Measurements from ENCODE around the gene PRXL2A. TPM values are rescaled to one million over a fixed set of nuclear protein-coding genes. Genes with fewer than 3 reads are reported as not detected.
A peak's percentile ranks its signal among the peaks of the same experiment; 100 is the strongest.
"Not testable (repeated sequence)": the region's sequence is repeated elsewhere in the genome, so short reads cannot be mapped to it uniquely, and the experiment has no call there.

The PRXL2A gene, protein sequence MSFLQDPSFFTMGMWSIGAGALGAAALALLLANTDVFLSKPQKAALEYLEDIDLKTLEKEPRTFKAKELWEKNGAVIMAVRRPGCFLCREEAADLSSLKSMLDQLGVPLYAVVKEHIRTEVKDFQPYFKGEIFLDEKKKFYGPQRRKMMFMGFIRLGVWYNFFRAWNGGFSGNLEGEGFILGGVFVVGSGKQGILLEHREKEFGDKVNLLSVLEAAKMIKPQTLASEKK
- total RNA-seq (2014; rRNA removed; shearing (Covaris generic); ENCODE audit: low replicate concordance): 71.9 and 92.2 TPM in 2 replicates

DNA sequence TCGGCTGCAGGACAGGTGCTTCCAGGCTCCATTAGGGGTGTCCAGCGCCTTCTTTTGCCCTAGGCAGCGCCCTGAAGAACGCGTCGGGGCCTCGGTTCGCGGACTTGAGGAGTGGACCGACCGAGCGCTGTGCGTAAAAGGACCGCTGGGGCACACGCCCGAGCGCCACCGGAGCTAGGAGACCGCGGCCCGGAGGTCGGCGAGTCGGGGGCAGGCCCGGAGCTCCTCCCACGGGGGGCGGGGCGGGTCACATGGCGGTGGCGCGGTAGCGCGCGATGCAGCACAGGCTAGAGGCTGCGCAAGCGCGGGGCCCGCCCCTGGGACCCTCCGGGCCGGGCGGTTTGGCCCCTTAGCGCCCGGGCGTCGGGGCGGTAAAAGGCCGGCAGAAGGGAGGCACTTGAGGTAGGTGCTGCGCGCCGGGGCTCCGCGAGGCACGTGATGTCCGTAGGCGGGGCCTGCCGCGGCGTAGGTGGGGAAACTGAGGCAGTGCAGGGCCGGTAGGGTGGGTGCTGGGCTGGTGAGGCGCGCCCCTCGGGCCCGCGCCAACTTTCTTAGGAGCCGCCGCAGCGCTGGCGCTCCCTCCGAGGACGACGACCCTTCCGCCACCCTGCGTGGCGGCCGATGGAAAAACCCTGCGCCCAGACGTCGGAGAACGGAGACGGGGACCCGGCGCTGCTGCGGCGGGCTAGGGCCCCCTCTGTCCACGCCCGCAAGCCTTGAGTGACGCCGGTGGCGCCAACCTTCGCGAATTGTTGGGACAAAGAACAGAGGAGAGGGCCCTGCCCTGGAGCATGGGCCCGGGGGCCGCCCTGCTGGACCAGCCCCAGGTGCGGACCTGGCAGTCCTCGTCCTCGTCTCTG lies at the start of gene PRXL2A:
TSS of gene PRXL2A (plus strand) at position 310 of the 860 bp plus-strand sequence. CDS start 11,917 bp downstream, outside the sequence.
- in situ Hi-C loops (cut with HindIII; ENCODE audit: low pct_unique_long_range_greater_than_20kb, low sequenced_read_pairs): no loop called here
- DNase-seq (ENCODE audit: low read depth): peak; percentile 77

DNA sequence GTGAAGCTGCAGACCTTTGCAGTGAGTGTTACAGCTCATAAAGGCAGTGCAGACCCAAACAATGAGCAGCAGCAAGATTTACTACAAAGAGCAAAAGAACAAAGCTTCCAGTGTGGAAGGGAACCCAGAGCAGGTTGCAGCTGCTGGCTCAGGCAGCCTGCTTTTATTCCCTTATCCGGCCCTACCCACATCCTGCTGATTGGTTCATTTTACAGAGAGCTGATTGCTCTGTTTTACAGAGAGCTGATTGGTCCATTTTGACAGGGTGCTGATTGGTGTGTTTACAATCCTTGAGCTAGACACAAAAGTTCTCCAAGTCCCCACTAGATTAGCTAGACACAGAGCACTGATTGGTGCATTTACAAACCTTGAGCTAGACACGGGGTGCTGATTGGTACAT lies 49.4 kb upstream of the PRXL2A start:
- DNase-seq (ENCODE audit: low read depth); in situ Hi-C loops (cut with HindIII; ENCODE audit: low pct_unique_long_range_greater_than_20kb, low sequenced_read_pairs): not testable (repeated sequence)

GRCh38 chr10:80359644-80360043 lies 48.7 kb upstream of the PRXL2A start:
- DNase-seq (ENCODE audit: low read depth): no peak
- in situ Hi-C loops (cut with HindIII; ENCODE audit: low pct_unique_long_range_greater_than_20kb, low sequenced_read_pairs): no loop called here

DNA sequence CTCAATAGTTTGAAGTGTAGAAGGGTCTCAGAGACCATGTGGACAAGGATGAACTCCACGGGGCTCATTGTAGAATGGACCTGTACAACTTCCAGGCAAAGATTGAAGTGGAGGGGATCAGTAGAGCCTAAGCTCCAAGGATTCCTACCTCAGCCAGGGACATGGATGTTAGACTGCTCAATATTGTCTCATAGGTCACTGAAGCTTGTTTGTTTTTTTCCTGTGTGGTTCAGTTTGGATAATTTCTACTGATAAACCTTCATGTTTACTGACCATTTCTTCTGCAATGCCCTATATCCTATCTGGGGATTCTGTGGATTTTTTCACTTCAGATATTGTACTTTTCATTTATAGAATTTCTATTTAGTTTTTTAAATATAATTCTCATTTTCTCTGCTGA lies 42.8 kb upstream of the PRXL2A start:
- DNase-seq (ENCODE audit: low read depth): no peak
- in situ Hi-C loops (cut with HindIII; ENCODE audit: low pct_unique_long_range_greater_than_20kb, low sequenced_read_pairs): no loop called here

- in situ Hi-C loops (cut with HindIII; ENCODE audit: low pct_unique_long_range_greater_than_20kb, low sequenced_read_pairs): no loop called here
These were observed 36.9 kb upstream of the PRXL2A start for GRCh38 chr10:80371467-80371866.

GRCh38 chr10:80372675-80373074 lies 35.7 kb upstream of the PRXL2A start:
- in situ Hi-C loops (cut with HindIII; ENCODE audit: low pct_unique_long_range_greater_than_20kb, low sequenced_read_pairs): no loop called here
- DNase-seq (ENCODE audit: low read depth): no peak

More at GRCh38 chr10:80371467-80371866, 36.9 kb upstream of the PRXL2A start:
- DNase-seq (ENCODE audit: low read depth): no peak

- in situ Hi-C loops (cut with HindIII; ENCODE audit: low pct_unique_long_range_greater_than_20kb, low sequenced_read_pairs): no loop called here
- DNase-seq (ENCODE audit: low read depth): no peak
These were observed 34.8 kb upstream of the PRXL2A start for GRCh38 chr10:80373502-80373901.

DNA sequence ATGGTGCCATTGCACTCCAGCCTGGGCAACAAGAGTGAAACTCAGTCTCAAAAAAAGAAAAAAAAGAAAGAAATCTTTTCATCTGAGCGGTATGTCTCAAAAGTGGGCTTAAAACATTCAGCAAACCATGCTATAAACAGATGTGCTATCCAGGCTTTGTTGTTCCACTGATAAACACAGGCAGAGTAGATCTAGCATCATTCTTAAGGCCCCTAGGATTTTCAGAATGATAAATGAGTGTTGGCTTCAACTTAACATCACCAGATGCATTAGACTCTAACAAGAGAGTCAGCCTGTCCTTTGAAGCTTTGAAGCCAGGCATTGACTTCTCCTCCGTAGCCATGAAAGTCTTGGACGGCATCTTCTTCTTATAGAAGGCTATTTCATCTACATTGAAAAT lies 28.6 kb upstream of the PRXL2A start:
- in situ Hi-C loops (cut with HindIII; ENCODE audit: low pct_unique_long_range_greater_than_20kb, low sequenced_read_pairs): no loop called here
- no peak for DNase-seq (ENCODE audit: low read depth)

- in situ Hi-C loops (cut with HindIII; ENCODE audit: low pct_unique_long_range_greater_than_20kb, low sequenced_read_pairs): no loop called here
- no peak for DNase-seq (ENCODE audit: low read depth)
These were observed 28.2 kb upstream of the PRXL2A start for GRCh38 chr10:80380185-80380584.

GRCh38 chr10:80382989-80383388 lies 25.4 kb upstream of the PRXL2A start:
- in situ Hi-C loops (cut with HindIII; ENCODE audit: low pct_unique_long_range_greater_than_20kb, low sequenced_read_pairs): no loop called here
- DNase-seq (ENCODE audit: low read depth): peak; percentile 45

DNA sequence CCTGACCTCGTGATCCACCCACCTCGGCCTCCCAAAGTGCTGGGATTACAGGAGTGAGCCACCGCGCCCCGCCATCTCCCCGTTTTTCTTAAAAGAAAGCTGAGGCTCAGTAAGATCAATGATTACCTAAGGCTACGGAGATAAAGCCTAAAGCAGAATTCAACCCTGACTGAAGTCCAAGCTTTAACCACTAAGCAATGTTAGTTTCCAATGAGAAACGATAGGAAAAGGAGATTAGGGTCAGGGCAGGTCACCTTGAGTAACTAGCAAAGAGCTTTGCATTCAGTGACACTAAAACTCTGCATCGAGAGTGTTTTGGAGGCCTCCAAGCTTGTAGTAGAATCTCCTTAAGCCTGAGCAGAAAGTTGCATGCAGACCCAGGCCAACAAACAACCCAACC lies 17.6 kb upstream of the PRXL2A start:
- in situ Hi-C loops (cut with HindIII; ENCODE audit: low pct_unique_long_range_greater_than_20kb, low sequenced_read_pairs): no loop called here
- no peak for DNase-seq (ENCODE audit: low read depth)

DNA sequence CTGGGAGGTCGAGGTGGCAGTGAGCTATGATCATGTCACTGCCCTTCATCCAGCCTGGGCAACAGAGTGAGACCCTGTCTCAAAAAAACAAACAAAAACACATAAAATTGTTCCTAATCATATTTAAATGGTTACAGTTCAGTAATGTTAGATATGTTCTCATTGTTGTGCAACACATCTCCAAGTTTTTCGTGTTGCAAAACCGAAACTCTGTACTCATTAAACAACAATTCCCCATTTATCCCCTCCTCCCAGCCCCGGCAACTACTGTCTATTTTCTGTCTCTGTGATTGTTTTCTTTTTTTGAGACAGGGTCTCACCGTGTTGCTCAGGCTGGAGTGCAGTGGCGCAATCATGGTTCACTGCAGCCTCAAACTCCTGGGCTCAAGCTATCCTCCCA lies 16.1 kb upstream of the PRXL2A start:
- in situ Hi-C loops (cut with HindIII; ENCODE audit: low pct_unique_long_range_greater_than_20kb, low sequenced_read_pairs): no loop called here
- DNase-seq (ENCODE audit: low read depth): no peak

DNA sequence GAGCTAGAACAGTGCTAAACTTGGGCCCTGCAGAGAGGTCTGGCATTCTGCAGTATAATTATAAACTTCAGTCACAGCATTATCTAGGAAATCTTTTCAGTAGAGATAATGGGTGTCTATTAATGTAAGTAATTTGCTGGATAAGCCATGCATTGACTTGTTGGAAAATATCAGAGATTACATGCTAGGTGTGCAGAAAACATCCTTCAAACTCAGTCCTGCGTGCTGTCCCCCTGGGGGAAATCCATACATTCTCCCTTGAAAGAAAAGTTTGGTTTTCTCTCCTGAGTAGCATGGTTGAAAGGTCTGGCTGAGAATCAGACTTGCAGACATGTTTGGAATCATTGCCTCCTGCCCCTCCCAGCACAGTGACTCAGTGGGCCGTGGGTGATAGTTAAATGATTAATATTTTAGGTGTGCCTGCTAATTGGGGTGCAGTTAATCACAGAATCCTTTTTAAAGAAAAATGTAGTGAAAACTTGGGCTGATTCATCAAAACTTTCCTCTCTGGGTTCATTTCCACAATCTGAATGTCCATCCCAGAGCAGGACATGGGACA lies 13.9 kb upstream of the PRXL2A start:
- in situ Hi-C loops (cut with HindIII; ENCODE audit: low pct_unique_long_range_greater_than_20kb, low sequenced_read_pairs): no loop called here
- DNase-seq (ENCODE audit: low read depth): no peak

GRCh38 chr10:80397014-80397413 lies 11.3 kb upstream of the PRXL2A start:
- no peak for DNase-seq (ENCODE audit: low read depth)
- in situ Hi-C loops (cut with HindIII; ENCODE audit: low pct_unique_long_range_greater_than_20kb, low sequenced_read_pairs): no loop called here

DNA sequence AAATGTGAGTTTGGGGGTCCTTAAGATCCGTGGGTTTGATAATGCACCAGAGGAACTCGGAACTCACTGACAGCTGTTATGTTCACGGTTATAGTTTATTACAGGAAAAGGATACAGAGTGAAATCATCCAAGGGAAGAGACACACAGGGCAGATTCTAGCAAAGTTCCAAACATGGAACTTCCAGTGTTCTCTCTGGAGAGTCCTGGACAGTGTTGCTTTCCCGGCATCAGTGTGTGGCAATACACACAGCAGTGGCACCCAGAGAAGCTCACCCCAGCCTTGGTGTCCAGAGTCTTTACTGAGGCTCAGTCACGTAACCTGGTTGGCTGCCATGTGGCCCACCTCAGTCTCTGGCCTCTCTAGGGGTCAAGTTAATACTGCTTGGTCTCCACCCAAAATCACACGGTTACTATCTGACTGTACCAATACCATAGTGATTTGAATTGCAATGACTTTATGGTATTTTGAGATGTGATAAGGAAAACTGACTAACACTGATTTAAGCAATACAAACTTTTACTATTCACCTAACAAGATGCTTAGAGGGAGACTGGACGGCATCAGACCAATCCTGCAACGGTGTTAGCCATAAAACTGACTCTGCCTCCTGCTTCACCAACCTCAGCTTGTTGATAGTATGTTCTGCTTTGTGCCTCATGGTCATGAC lies 8.1 kb upstream of the PRXL2A start:
- in situ Hi-C loops (cut with HindIII; ENCODE audit: low pct_unique_long_range_greater_than_20kb, low sequenced_read_pairs): no loop called here
- no peak for DNase-seq (ENCODE audit: low read depth)

- in situ Hi-C loops (cut with HindIII; ENCODE audit: low pct_unique_long_range_greater_than_20kb, low sequenced_read_pairs): no loop called here
- DNase-seq (ENCODE audit: low read depth): no peak
These were observed 3.3 kb upstream of the PRXL2A start for GRCh38 chr10:80405035-80405434.

- in situ Hi-C loops (cut with HindIII; ENCODE audit: low pct_unique_long_range_greater_than_20kb, low sequenced_read_pairs): no loop called here
- DNase-seq (ENCODE audit: low read depth): no peak
These were observed 2.7 kb upstream of the PRXL2A start for GRCh38 chr10:80405626-80406025.

DNA sequence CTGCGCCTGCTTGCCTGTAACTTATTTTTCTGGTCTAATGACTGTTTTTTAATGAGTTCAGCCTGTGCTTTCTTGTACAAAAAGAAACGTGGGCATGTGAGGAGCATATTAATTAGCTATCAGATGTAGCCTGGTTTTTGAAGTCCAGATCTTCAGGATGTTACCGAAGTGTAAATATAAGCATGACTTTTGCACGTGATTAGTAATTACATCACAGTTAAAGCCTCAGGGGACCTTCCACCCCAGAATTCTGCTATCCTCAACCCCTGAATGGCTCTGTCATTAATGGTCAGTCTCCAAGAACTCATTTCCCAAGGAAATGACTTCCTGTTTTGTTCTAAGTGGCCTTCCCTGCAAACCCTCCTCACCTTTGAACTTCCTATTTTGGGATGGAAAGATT lies 2.1 kb upstream of the PRXL2A start:
- DNase-seq (ENCODE audit: low read depth): no peak
- in situ Hi-C loops (cut with HindIII; ENCODE audit: low pct_unique_long_range_greater_than_20kb, low sequenced_read_pairs): no loop called here

DNA sequence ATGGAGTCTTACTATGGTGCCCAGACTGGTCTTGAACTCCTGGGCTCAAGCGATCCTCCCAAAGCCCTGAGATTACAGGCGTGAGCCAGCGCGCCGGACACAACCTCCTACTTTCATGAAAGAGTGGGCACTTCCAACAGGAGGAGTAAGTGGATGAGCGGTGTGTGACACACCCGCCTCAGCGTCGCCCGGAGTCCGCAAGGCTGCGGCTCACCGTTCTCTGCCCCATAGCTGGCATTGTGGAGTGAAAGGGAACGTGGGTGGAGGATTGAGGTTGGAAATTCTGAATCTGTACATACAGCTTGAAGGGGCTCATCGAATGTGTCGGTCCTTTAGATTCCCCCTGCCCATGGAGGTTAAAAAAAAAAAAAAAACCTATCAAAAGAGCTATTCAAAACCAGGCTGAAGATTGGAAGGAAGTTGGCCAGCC lies 524 bp upstream of the PRXL2A start:
- DNase-seq (ENCODE audit: low read depth): peak; percentile 83
- in situ Hi-C loops (cut with HindIII; ENCODE audit: low pct_unique_long_range_greater_than_20kb, low sequenced_read_pairs): no loop called here
